Neuron (in vitro differentiated cells): ENCODE data around the gene WNK2.
A peak's percentile ranks its signal among the peaks of the same experiment; 100 is the strongest.
"Not testable (repeated sequence)": the region's sequence is repeated elsewhere in the genome, so short reads cannot be mapped to it uniquely, and the experiment has no call there.

Source experiments
- H2AFZ ChIP-seq: one replicate; pipeline ENCODE4 v1.6.1; 2013; ENCODE audit warnings: low read depth, mild to moderate bottlenecking, inconsistent platforms, low read length, moderate library complexity
- H3K27me3 ChIP-seq: one replicate; pipeline ENCODE4 v1.6.1; 2013; ENCODE audit warnings: low read length; ENCODE audit not compliant: insufficient read depth
- H3K36me3 ChIP-seq: one replicate; pipeline ENCODE4 v1.6.1; 2013; ENCODE audit warnings: low read length; ENCODE audit not compliant: insufficient read depth
- H3K4me1 ChIP-seq: one replicate; pipeline ENCODE4 v1.6.1; 2013; ENCODE audit warnings: low read length; ENCODE audit not compliant: insufficient read depth
- H3K4me3 ChIP-seq: 2 replicates; pipeline ENCODE4 v1.5.1; 2013; ENCODE audit warnings: mild to moderate bottlenecking, low read length, moderate library complexity
- H3K9me3 ChIP-seq: one replicate; pipeline ENCODE4 v1.6.1; 2013; ENCODE audit warnings: low read length

The WNK2 gene

DNA sequence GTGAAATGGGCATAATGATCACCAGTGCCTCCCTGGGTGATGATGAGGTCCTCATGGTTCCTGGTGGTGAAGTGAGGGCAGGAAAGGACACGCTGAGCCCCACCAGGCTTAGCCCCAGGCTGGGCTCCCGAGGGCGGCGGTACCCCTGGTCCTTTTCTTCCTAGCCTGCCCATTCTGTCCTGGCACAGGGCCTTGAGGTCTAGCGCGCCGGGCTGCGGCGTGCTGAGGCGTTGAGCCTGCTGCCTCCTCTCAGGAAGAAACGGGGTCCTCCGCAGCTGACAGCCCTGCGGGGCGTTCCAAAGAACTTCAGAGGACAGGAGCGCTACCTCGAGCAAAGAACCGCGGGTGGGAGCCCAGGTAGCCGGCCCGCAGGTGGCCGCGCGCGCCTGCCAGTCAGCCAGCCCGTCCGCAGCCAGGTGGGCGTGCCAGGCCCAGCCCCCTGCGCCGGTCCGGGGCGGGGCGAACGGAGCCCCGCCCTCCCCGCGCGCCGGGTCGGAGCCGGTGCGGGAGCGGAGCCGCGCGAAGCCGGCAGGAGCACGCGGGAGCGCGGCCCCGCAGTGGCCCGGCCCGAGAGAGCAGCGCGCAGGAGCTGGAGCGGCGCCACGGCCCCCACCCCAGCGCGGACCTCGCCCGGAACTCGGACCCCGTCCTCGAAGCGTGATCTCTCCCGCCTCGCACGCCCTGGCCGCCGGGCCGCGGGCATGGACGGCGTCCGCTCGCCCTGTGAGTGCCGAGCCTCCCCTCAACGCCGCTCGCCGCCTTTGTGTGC, at the start of gene WNK2:
Gene WNK2, plus strand, starts transcription at position 477 of the 769 bp plus-strand sequence. CDS start 791 bp downstream, outside the sequence.
- H3K4me3 ChIP-seq = peak within 1 kb of the TSS; percentile 37
- H2AFZ ChIP-seq = no peak within 1 kb of the TSS
- H3K27me3 ChIP-seq = peaks cover 57% of the 10 kb centered on the region
- no peaks in the 10 kb centered on the region for H3K36me3 ChIP-seq
- H3K9me3 ChIP-seq = peaks cover 6% of the 10 kb centered on the region
- peaks cover 12% of the 10 kb centered on the region for H3K4me1 ChIP-seq

DNA sequence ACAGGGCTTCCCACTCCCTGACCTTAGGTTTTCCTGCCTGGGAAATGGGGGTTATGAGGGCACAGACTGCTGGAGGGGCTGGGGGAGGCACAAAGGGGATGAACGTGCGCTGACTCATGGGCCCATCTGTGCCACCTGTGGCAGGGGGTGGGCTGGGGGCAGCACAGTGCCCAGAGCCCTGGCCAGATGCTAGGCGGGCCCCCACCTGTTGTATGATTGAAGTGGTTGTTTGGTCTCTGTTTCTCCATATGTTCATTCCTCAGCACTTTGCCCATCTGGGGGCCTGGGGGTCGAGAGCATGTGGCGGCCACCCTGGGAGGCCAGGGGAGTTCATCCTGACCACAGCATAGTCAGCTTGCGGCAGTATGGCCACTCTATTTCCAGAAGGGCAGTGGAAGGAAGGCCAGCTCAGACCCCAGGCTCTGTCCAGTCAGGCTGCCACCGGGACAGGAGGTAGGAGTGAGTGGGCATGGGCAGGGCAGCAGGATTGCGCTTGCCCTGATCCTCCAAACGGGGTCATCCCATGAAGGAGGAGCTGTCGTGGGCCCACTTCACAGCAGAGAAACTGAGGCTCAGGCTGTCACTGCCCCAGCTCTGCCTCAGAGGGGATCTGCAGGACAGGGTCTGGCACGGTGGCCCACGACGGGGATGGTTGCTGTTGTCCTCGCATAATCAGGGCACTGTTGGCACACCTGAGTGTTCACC, 49.0 kb upstream of the WNK2 start:
- peak overlapping the region; percentile 79 for H3K4me3 ChIP-seq

DNA sequence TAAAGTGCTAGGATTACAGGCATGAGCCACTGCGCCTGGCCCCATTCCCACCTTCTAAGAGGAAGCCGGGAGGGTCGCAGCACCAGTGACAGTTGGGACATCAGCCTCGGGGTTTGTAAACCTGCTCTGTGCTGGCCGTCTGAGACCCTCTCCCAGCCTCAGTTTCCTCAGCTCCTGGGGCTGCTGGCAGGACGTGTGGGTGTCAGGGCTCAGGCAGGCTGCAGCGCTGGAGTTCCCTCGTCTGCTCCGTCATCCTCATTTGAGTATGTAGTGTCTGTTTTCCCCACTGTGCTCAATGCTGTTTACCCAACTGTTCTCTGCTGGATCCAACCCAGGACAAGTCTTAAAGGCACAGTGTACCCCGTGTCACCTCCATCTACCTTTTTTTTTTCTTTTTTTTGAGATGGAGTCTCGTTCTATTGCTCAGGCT, 47.9 kb upstream of the WNK2 start:
- Histone ChIP-seq H3K27me3 (peaks cover 4% of the 10 kb centered on the region), H3K9me3 (peaks cover 2% of the 10 kb centered on the region), H2AFZ (no peak overlapping the region), H3K4me1 (peaks cover 16% of the 10 kb centered on the region), H3K36me3 (no peaks in the 10 kb centered on the region), H3K4me3 (no peak overlapping the region)

More for the DNA sequence above, 49.0 kb upstream of the WNK2 start:
- Histone ChIP-seq H3K36me3 (no peaks in the 10 kb centered on the region), H2AFZ (peak overlapping the region; percentile 96), H3K27me3 (peaks cover 4% of the 10 kb centered on the region), H3K4me1 (peaks cover 16% of the 10 kb centered on the region), H3K9me3 (peaks cover 2% of the 10 kb centered on the region)

DNA sequence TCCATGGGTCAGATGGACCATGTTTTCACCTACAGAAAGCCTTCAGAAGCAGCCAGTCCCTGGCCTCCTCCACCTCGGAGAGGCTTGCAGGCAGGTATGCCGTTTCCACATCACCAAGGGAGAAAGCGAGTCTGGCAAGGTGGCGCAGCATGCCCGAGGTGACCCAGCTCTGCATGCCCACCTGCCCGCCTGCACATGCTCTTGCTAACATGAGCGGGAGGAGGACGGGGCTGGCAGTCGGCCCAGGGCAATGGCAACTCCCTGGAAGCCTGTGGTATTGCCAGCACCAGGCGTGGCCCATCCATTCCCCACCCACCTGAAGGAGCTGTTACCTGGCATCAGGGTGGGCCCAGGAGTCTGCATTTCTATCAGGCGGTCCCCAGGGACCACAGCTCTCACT, 46.6 kb upstream of the WNK2 start:
- Histone ChIP-seq H2AFZ (no peak overlapping the region), H3K4me1 (peaks cover 16% of the 10 kb centered on the region), H3K27me3 (peaks cover 4% of the 10 kb centered on the region), H3K9me3 (peaks cover 2% of the 10 kb centered on the region), H3K36me3 (no peaks in the 10 kb centered on the region), H3K4me3 (no peak overlapping the region)

DNA sequence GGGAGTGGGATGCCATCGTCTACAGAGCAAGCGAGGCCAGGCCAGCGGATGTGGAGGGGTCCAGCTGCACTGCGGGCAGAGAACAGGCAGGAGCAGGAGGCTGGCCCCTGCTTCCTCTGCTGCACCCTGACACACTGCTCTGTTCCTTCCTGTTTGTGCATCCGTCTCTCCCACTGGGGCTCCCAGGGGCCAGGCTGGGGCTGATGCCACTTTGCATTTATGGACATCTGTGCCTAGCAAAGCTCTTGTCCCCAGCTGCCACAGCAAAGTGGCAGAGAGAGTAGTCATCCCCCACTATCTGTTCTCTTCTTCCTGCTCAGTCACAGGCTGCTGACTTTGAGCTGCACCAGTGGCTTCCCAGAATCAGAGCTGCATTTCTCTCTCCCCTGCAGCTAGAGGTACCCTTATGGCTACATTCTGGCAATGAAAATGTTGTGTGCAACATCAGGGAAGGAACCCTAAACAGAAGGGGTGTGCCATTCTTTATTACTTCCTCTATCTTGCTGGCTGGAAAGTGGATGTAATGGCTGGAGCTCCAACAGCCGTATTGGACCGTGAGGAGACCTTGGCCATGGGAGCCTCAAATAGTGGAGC, 45.7 kb upstream of the WNK2 start:
- peaks cover 4% of the 10 kb centered on the region for H3K27me3 ChIP-seq

DNA sequence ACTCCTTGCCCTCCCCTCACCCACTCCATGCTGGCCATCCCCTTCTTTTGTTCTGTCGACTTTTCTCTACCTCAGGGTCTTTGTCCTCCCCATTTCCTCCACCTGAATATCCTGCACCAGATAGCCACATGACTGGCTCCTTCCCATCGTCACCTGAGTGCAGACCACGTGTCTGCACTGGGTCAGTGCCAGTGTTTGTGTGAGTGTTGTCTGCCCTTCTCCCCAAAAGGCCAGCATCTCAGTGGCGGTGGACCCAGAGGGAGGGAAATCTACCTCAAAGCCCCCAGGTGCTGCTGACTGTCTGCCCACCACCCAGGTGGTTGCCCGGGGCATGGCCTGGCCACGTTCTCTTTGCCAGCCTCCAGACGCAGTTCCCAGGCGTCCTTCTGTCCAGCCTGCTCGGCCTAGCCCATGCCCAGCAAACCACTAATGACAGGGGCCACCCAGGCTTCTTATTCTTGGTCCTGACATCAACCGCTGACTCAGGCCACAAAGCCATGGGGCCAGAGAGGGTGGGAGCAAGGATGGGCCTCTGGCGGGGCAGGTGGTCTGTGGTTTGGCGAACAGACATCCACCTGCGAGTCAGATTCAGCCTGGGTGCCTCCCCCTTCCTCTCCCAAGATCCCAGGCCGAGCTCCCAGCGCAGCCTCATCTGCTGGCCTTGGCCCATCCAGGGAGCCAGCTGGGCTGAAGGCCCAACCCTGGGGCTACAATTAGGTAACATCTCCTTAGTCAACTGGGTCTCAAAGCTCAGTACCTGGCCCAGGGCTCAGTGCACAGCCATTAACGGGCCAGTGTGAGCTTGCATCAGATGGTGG, 44.4 kb upstream of the WNK2 start:
- Histone ChIP-seq H3K36me3 (no peaks in the 10 kb centered on the region), H3K4me3 (no peak overlapping the region), H3K9me3 (peaks cover 2% of the 10 kb centered on the region)

More for the DNA sequence above, 45.7 kb upstream of the WNK2 start:
- H3K4me3 ChIP-seq = no peak overlapping the region
- H3K9me3 ChIP-seq = peaks cover 2% of the 10 kb centered on the region
- no peak overlapping the region for H2AFZ ChIP-seq
- H3K4me1 ChIP-seq = peaks cover 7% of the 10 kb centered on the region
- H3K36me3 ChIP-seq = no peaks in the 10 kb centered on the region

DNA sequence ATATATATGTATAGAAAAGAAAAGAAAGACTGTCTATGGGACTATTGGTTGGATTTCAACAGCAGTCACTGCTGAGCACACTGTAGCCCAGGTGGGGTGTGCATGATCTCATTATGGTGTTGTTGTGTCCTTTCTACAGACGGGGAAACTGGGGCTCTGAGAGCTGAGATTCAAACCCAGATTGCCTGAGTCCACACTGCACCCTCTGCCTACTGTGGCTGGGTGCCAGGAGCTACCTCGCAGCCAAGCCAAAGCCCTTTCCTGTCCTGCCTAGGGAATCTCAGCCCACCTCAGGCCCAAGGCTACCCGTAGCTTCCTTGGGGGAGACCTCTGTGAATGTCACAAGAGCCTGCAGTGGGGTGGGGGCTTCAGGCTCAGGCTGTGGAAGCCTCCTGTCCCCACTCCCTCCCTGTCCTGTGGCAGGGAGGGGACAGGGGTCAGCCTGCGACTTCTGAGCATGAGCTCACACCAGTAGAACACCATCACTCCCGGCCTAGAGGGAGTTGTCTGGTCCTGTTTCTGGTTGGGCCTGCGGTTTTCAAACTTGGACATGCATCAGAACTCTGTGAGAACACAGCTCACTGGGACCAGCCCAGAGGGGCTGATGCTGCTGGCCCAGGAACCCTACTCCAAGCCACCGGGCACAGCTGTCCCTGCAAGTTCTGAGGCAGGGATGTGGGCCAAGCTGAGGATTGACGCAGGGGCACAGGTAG, 42.0 kb upstream of the WNK2 start:
- no peaks in the 10 kb centered on the region for H3K4me1 ChIP-seq
- peaks cover 4% of the 10 kb centered on the region for H3K27me3 ChIP-seq
- no peaks in the 10 kb centered on the region for H3K36me3 ChIP-seq
- H3K9me3 ChIP-seq = peaks cover 2% of the 10 kb centered on the region
- no peak overlapping the region for H2AFZ ChIP-seq
- H3K4me3 ChIP-seq = no peak overlapping the region

More for the DNA sequence above, 44.4 kb upstream of the WNK2 start:
- Histone ChIP-seq H3K27me3 (peaks cover 4% of the 10 kb centered on the region), H3K4me1 (peaks cover 3% of the 10 kb centered on the region), H2AFZ (no peak overlapping the region)

DNA sequence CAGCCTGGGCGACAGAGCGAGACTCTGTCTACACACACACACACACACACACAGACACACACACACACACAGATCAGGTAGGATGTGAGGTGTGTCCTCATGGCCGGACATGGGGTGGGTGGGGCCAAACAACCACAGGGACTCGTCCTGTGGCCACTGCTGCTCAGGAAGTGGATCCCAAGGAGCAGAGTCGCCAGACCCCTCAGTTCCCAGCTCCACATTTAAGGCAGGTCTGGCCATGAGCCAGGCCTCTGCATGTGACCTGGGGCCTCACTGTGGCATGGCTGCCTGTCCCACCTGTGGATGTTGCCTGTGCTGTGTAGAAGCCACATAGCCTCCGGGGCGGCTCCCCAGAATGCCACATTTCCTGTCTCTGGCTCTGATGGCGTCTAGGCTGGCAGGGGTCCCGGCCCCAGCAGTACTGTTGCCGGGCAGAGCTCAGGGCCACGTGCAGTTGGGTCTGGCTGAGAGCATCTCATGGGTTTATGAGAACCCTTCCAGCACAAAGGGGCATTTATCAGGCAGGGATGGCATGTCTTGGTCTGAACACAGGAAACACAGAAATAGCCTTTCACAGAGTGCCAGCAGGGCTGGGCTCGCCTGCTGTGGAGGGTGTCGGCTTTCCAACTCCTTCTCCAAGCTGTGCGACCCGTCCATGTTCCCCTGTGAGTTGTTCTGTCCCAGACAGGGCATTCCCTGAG, 40.0 kb upstream of the WNK2 start:
- no peaks in the 10 kb centered on the region for H3K27me3 ChIP-seq
- no peak overlapping the region for H2AFZ ChIP-seq
- no peaks in the 10 kb centered on the region for H3K9me3 ChIP-seq
- H3K36me3 ChIP-seq = no peaks in the 10 kb centered on the region
- no peak overlapping the region for H3K4me3 ChIP-seq
- H3K4me1 ChIP-seq = no peaks in the 10 kb centered on the region

DNA sequence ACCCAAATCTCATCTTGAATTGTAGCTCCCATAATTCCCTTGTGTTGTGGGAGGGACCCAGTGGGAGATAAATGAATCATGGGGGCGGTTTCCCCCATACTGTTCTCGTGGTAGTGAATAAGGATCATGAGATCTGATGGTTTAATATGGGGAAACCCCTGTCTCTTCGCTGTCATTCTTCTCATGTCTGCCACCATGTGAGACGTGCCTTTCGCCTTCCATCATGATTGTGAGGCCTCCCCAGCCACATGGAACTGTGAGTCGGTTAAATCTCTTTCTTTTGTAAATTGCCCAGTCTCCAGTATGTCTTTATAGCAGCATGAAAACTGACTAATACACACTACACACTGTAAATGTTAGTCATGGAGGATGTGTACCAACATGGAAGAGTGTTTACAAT, 37.2 kb upstream of the WNK2 start:
- not testable (repeated sequence) for H3K9me3 ChIP-seq, H3K27me3 ChIP-seq, H2AFZ ChIP-seq, H3K4me1 ChIP-seq, H3K36me3 ChIP-seq, H3K4me3 ChIP-seq

DNA sequence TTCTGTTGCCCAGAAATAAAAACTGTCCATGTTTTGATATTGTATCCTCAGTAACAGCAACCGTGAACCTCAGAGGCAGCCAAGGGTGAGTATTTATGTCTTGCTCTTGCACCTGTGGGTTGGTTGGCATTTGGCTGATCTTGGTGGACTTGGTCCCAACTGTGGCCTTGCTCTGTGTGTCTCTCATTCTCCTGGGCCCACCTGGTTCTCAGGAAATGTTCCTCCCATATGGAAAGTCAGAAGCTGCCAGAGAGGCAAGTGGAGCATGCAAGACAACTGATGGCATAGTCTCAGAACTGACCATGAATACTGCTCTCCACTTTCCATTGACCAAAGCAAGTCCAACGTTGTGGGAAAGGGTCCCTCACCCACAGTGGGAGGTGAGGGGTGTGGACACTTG, 36.3 kb upstream of the WNK2 start:
- Histone ChIP-seq H3K4me3 (no peak overlapping the region), H3K36me3 (no peaks in the 10 kb centered on the region), H3K4me1 (no peaks in the 10 kb centered on the region), H3K27me3 (no peaks in the 10 kb centered on the region), H3K9me3 (no peaks in the 10 kb centered on the region), H2AFZ (no peak overlapping the region)

DNA sequence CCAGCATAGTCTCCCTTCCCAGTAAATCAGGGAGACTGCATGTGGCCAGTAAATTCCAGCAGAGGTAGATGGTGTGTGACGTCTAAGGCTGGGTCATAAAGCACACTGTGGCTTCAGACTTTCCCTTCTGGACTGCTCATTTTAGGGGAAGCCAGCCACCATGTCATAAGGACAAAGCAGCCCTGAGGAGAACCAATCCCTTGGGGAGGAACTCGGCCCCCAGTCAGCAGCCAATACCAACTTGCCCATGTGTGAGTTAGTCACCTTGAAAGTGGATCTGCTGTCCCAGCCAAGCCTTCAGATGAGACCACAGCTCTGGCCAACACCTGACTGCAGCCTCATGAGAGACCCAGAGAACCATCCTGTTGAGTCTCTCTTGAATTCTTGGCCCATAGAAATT, 35.2 kb upstream of the WNK2 start:
- no peaks in the 10 kb centered on the region for H3K9me3 ChIP-seq
- H3K27me3 ChIP-seq = no peaks in the 10 kb centered on the region

DNA sequence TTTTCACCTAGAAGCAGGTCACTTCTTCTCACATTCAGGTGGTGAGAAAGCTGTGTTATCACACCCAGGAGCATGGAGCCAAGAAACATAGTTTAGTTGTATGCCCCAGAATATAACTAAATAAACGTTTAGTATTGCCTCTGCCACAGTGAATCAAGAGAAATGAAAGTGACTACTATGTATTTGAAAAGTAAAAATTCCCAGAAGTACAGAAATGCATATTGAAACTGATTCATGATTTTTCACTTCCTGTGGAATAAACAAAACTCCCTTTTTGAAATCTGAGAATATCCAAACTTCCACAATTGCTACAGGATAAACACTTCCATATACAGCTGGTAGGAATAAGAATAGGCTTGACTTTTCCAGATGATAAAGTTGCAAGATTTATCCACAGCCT, 34.6 kb upstream of the WNK2 start:
- H3K36me3 ChIP-seq = no peaks in the 10 kb centered on the region
- no peak overlapping the region for H3K4me3 ChIP-seq
- no peaks in the 10 kb centered on the region for H3K27me3 ChIP-seq
- H3K4me1 ChIP-seq = no peaks in the 10 kb centered on the region
- H2AFZ ChIP-seq = no peak overlapping the region
- H3K9me3 ChIP-seq = no peaks in the 10 kb centered on the region

More for the DNA sequence above, 35.2 kb upstream of the WNK2 start:
- Histone ChIP-seq H3K4me3 (no peak overlapping the region), H3K4me1 (no peaks in the 10 kb centered on the region), H3K36me3 (no peaks in the 10 kb centered on the region), H2AFZ (no peak overlapping the region)
